H1 (cell line): ENCODE data around the gene DYSF. TPM values are rescaled to one million over a fixed set of nuclear protein-coding genes. Genes with fewer than 3 reads are reported as not detected.

Source experiments
- ATF3 ChIP-seq: IDR thresholded peaks from 2 replicates; pipeline ENCODE4 v1.6.1; 2011; ENCODE audit warnings: low read depth, mild to moderate bottlenecking, low read length; ENCODE audit not compliant: insufficient read depth
- CBX5 ChIP-seq: fragments of 300-800, 300-1000 bp; sonication (generic); IDR thresholded peaks from 2 replicates; pipeline ENCODE4 v1.7.1; 2016; ENCODE audit warnings: antibody characterized with exemption, low read length, low read depth
- E2F6 ChIP-seq: IDR thresholded peaks from 2 replicates; pipeline ENCODE4 v1.6.1; 2012; ENCODE audit warnings: inconsistent platforms
- GTF2F1 ChIP-seq: IDR thresholded peaks from 2 replicates; pipeline ENCODE4 v1.6.1; 2012; ENCODE audit warnings: low read depth, low read length, improper control_type of control experiment, borderline replicate concordance
- JUN ChIP-seq: IDR thresholded peaks from 2 replicates; pipeline ENCODE4 v1.6.1; 2011; ENCODE audit warnings: low read depth, mild to moderate bottlenecking, improper control_type of control experiment, low read length
- RBBP5 ChIP-seq: IDR thresholded peaks from 2 replicates; pipeline ENCODE4 v1.7.1; 2012; ENCODE audit warnings: low read depth, mild to moderate bottlenecking, inconsistent platforms, low read length, moderate library complexity, borderline replicate concordance
- SAP30 ChIP-seq: fragments of 300-600 bp; sonication (generic); IDR thresholded peaks from 2 replicates; pipeline ENCODE4 v1.7.1; 2012; ENCODE audit warnings: low read length, moderate library complexity, mild to moderate bottlenecking, inconsistent platforms; ENCODE audit not compliant: insufficient read depth, insufficient replicate concordance
- polyA plus RNA-seq, 7 experiments: library from polyadenylated mRNA; depleted of rRNA in 3 of 7; stranded (reverse) in 5 of 7; unstranded in 2 of 7; fragments of >200 nt in 5 of 7; fragments of 200-250 nt in 2 of 7; gene quantifications; 1 replicate in 5 of 7; 2 replicates in 1 of 7; 4 replicates in 1 of 7; pipeline versions ENCODE4 v1.2.1 to v1.2.3, GENCODE V29; 2011 to 2013; ENCODE audit warnings: missing spikeins in 2 of 7, mixed read lengths in 2 of 7
- total RNA-seq: library from RNA; stranded (reverse); fragmentation: NEBNext Ultra II Directional; extraction: Animal tissue kit (Norgen Biotek cat#: 25700); gene quantifications from 2 replicates; pipeline ENCODE4 v1.2.1, GENCODE V29; 2021

DYSF gene
- total and polyA plus RNA-seq, 2 of the 8 experiments (the other 6 are each of a cell fraction or from before 2014, with no cell fraction given): 5.8 to 7.1 TPM

GRCh38 chr2:71630454-71631328 is 177.3 kb downstream of the DYSF start (continued):
- TF ChIP-seq ATF3 (no peak), JUN (no peak), SAP30 (no peak), GTF2F1 (no peak), RBBP5 (no peak), E2F6 (no peak), CBX5 (no peak)
